Suprapubic skin (tissue), 4 donors: ENCODE data around the gene ARHGAP1.

Source experiments
- CTCF ChIP-seq, 2 donors: fragments of 200-600 bp in 1 of 2; fragments of 450-650 bp in 1 of 2; sonication (generic) in 1 of 2; IDR thresholded peaks; one replicate each; pipeline ENCODE4 v1.5.1; 2016 to 2019; ENCODE audit warnings: antibody characterized with exemption in 2 of 2, mild to moderate bottlenecking in 1 of 2, moderate library complexity in 1 of 2
- EP300 ChIP-seq: sonication (generic); formaldehyde crosslinking; IDR thresholded peaks from one replicate; pipeline ENCODE4 v1.6.1; 2017; ENCODE audit warnings: antibody characterized with exemption
- POLR2A ChIP-seq, 2 donors: fragments of 450-650 bp; IDR thresholded peaks; one replicate each; pipeline ENCODE4 v1.6.1; 2017; ENCODE audit warnings: antibody characterized with exemption in 2 of 2, mild to moderate bottlenecking in 2 of 2, moderate library complexity in 2 of 2
- POLR2AphosphoS5 ChIP-seq, 3 donors: sonication (generic); formaldehyde crosslinking; IDR thresholded peaks; one replicate each; pipeline ENCODE4 v1.6.1; 2017; ENCODE audit warnings: antibody characterized with exemption in 3 of 3

GRCh38 chr11:46682773-46683752, 17.4 kb downstream of the ARHGAP1 start:
- no peak for TF ChIP-seq CTCF (IDR thresholded peaks at IDR 0.05)
- no peak for TF ChIP-seq POLR2AphosphoS5 (IDR thresholded peaks at IDR 0.05)
- no peak for TF ChIP-seq POLR2A (IDR thresholded peaks at IDR 0.05)
- no peak for TF ChIP-seq EP300
